ENCODE measurements around the gene FOXE3.

The FOXE3 gene

GRCh38 chr1:47415728-47416318 lies at the start of gene FOXE3:
Gene FOXE3, plus strand, starts transcription at chr1:47416285. Its CDS starts 31 bp downstream, at chr1:47416316.
- DNase-seq: no peak

- DNase-seq: no peak
Observed at GRCh38 chr1:47367651-47368050, 48.4 kb upstream of the FOXE3 start.

- no peak for DNase-seq
Observed at GRCh38 chr1:47371016-47371517, 45.0 kb upstream of the FOXE3 start.

DNA sequence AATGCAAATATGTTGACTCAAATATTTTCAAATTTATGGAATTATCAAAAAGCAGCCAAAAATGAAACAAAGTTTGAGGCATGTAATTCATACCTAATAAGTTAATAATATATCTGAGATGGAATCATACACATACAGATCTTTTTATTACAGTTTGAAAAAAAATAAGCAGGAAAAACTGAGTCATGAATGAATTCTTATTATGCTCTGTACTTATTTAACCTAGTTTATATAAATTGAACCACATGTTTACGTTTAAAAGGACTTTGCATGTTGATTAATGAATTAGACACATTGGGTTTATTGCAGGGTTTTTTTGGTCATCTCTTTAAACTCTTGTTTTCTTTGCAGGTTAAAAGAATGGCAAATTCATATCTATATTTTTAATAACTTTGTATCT lies 41.6 kb upstream of the FOXE3 start:
- no peak for DNase-seq

DNA sequence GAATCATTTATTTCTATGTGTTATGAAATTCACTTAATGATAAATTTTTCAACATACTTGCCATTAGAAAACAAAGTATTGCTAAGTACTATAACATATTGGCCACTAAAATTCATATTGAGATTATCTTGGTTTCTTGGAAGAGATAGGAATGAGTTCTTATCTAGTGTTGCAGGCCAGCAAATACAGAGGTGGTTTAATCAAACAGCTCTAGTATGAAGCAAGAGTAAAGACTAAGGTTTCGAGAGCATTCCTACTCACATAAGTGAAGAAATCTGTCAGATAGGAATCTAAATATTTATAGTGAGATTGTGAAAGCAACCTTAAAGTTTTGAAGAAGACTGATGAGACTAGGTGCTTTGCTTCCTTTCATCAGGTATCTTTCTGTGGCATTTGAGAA lies 37.9 kb upstream of the FOXE3 start:
- DNase-seq: no peak

DNA sequence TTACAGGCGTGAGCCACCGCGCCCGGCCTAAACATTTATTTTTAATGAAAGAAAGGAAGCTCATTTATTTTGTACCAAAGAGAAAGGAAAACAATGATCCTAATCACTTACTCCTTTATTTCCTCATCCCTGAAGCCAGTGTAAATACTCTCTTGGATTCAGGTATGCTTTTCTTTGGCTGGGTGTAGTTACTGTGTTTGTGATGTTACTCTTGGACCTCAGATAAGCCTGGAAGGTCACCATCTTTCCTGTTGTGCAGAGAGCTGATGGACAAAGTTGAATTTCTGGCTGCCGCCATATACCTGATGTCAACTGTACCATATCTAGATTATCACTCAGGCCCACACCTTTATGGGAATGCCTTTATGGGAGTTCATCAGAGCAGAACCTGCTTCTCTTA lies 35.4 kb upstream of the FOXE3 start:
- no peak for DNase-seq

DNA sequence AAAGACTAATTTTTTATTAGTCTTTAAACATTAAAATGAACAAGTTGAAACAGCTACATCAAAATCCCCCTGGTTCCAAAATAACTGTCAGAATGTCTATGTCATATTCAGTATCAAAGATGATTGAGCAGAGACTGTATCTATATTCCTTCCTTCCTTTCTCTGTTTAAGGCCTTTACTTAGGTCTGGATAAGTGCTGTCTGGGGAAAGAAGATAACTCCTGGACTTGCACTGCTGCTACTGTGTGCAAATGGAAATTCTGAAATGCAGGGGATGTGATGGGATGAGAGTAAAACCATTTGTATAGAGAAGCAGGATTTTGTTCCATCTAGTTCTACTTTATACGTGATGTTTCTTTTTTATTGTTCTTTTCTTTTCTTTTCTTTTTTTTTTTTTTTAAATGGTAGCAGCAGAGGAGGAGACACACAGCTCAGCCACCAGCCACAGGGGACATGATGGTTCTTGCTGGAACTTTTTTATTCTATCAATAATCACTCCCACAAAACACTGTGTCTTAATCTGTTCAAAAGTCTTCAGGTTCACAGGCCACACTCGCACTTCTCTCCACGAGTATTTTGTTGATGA lies 33.6 kb upstream of the FOXE3 start:
- no peak for DNase-seq

DNA sequence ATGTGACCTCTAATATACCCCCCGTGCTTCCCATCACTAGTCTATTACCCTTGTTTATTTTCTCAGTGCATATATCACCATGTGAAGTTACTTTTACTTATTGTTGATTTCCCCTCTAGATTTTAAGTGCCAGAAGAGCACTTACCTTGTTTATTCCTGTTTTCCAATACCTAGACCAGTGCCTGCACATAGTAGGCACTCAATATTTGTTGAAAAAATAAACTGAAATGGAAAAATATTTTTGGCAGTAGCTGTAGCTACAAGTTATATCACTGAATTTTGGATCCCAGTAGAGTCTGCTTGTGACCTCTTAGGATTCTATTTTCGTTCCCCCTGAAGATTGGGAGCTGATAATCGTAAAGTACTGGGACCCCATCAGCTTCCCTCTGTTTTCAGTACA lies 32.0 kb upstream of the FOXE3 start:
- DNase-seq: no peak

- DNase-seq: no peak
Observed at GRCh38 chr1:47385020-47385419, 31.1 kb upstream of the FOXE3 start.

DNA sequence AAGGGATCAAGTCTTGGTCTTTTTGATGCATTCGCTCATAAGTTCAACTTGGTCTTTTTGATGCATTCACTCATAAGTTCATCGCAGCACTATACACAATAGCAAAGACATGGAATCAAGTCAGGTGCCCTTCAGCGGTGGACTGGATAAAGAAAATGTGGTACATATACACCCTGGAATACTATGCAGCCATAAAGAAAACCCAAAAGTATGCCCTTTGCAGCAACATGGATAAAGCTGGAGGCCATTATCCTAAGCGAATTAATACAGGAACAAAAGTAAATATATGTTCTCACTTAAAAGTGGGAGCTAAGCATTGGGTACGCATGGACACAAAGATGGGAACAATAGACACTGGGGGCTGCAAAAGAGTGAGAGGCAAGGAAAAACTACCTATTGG lies 29.8 kb upstream of the FOXE3 start:
- DNase-seq: no peak

DNA sequence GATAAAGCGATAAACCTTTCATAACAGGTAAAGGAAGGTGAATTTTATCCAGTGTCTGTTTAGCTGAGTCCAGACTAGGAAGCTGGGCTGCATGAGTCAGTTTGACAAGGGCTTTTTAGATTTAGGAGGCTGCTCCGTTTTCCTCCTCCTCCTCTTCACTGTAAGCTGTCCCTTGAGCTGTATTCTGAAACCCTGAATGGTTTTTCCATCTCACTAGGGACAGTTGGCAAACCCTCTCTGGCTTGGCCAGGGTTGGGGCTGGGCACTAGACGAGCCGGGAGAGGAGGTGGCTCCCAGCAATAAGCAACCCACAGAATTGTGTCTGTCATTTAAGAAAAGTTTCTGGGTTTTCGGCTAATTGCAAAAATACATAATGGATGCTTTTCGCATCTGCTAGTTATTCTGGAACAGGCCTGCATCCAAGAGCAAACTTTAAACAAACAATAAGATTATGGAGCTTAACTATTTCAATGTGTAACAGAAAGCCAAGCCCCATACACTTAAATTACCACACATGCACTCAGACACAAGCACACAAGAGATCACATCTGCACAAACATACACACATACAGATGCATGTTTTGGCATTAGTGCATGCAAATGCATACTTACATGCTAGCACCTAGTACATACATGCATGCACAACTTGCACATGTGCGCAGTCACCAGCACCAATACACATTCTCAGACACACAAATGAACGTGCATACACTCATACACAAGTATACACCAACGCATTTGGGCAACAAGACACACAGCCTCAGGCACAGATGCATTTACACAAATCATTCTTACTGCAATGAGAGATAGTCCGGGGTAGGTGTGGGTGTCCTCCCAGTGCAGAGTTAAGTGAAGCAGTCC lies 27.8 kb upstream of the FOXE3 start:
- DNase-seq: no peak

- peak in 2 of 4 experiments; percentile 3 to 21 for DNase-seq
Observed at GRCh38 chr1:47388891-47389238, 27.2 kb upstream of the FOXE3 start.

DNA sequence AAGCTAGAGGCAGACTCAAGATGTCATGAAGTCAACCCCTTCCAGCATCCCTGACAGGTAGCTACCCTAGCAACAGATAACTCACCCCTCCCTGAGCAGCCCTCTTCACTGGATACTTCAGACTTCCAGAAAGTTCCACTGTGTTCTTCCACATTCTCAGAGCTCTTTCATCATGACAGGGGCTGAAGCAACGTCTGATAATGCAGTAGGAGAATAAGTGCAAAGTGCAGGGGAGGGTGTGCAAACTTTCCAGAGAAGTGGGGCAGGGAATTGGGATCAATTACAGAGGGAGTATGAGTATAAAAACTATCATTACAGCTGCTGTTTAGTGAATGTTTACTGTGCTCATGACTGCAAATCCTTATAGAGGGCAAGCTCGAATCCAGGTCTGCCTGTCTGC lies 26.4 kb upstream of the FOXE3 start:
- no peak for DNase-seq

DNA sequence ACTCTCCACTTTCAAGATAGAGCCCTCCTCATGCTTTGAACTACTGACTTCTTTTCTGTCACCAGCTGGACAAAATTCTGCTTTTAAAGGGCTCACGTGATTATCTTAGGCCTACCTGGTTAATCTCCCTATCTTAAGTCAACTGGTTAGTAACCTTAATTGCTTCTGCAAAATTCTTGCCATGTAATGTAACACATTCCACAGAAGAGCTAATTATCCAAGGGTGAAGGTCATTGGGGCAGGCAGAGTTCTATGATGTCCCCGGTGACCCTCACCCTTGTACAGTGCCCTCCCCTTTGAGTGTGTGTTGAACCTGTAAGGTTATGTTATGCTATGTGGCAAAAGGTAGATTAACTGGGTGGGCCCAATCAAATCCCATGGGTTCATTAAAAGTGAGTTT lies 25.2 kb upstream of the FOXE3 start:
- no peak for DNase-seq

- no peak for DNase-seq
Observed at GRCh38 chr1:47393141-47393540, 22.9 kb upstream of the FOXE3 start.

- no peak for DNase-seq
Observed at GRCh38 chr1:47395433-47395832, 20.7 kb upstream of the FOXE3 start.

- DNase-seq: no peak
Observed at GRCh38 chr1:47396671-47397196, 19.4 kb upstream of the FOXE3 start.

- DNase-seq: no peak
Observed at GRCh38 chr1:47399138-47399845, 16.8 kb upstream of the FOXE3 start.

DNA sequence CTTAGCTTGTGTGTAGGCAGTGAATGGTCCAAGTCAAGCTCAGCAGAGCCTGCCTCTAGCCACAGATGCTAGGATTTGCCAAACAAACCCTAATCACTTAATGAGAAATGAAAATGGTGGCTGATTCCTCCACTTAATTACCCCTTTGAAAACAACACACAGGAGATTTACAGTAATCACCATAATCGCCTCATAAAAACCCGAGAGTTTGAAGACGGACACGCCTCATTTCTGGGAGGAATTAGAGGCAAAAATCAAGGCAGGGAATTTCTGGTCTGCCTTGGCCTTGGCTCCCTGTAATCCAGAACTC lies 16.3 kb upstream of the FOXE3 start:
- DNase-seq: no peak

GRCh38 chr1:47401761-47402160 lies 14.3 kb upstream of the FOXE3 start:
- DNase-seq: no peak

- DNase-seq: no peak
Observed at GRCh38 chr1:47402591-47402990, 13.5 kb upstream of the FOXE3 start.

GRCh38 chr1:47403321-47403910 lies 12.7 kb upstream of the FOXE3 start:
- no peak for DNase-seq

DNA sequence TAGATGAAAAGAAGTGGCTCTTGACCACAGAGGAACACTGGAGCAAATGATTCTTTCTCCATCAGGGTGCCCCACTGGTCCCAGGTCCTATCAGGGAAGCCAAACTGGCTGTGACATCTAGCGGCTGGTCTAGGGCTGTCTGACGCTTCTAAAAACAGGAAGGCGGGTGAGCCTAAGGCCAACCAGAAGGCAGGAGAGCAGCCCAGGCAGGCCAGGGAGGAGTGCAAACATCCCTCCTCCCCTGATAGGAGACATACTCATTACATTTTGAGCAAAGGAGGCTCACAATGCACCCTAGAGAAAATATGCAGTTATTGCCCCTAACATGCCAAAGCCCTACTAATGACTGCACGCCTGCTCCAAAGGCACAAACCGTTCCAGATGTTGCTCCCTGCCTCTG lies 10.4 kb upstream of the FOXE3 start:
- DNase-seq: no peak

Data from activated CD4-positive, CD25-positive, alpha-beta regulatory T cell (primary cell).